ENCODE results near the gene TNNI3.
"Not testable (repeated sequence)": the region's sequence is repeated elsewhere in the genome, so short reads cannot be mapped to it uniquely, and the experiment has no call there.

The TNNI3 gene

GRCh38 chr19:55112246-55112776, 45.2 kb downstream of the TNNI3 start:
- DNase-seq, result no peak

GRCh38 chr19:55111238-55111831, 46.2 kb downstream of the TNNI3 start:
- no peak for DNase-seq

- DNase-seq, result no peak
Observed at GRCh38 chr19:55109527-55110291, 47.8 kb downstream of the TNNI3 start.

- DNase-seq, result not testable (repeated sequence)
Observed at GRCh38 chr19:55107252-55107651, 50.3 kb downstream of the TNNI3 start.

- DNase-seq, result no peak
Observed at GRCh38 chr19:55106591-55106990, 50.9 kb downstream of the TNNI3 start.

- no peak for DNase-seq
Observed at GRCh38 chr19:55105237-55105636, 52.3 kb downstream of the TNNI3 start.

- DNase-seq, result no peak
Observed at GRCh38 chr19:55103190-55103589, 54.3 kb downstream of the TNNI3 start.

Measured in suppressor macrophage treated with lipopolysaccharide for 1 hour (primary cell).